ENCODE results near the gene HEXD. TPM values are rescaled to one million over a fixed set of nuclear protein-coding genes. Genes with fewer than 3 reads are reported as not detected.

HEXD gene
- total and polyA plus RNA-seq, 10 of the 15 experiments (the other 5 are each of a cell fraction or from before 2014, with no cell fraction given), result 1.6 to 24.2 (median 7.0) TPM

GRCh38 chr17:82384051-82384729, 34.0 kb upstream of the HEXD start:
- H3K9ac ChIP-seq (ENCODE audit: control insufficient read depth, insufficient read depth, low read length), result no peak overlapping the region
- no peak overlapping the region for H3K4me2 ChIP-seq (ENCODE audit: control insufficient read depth, insufficient read depth)

More at GRCh38 chr17:82384051-82384729, 34.0 kb upstream of the HEXD start:
- ChIA-PET POLR2A (interaction anchor here (0.6 kb wide), 1 partner anchor 21 kb away, joined by 3 read pairs; no protein-coding TSS in a partner anchor), RAD21 (ENCODE audit: unreplicated experiment) (no interaction called here), CTCF (no interaction called here), SMC1A (ENCODE audit: uncharacterized antibody, unreplicated experiment) (no interaction called here)
- no peak overlapping the region for H2AFZ ChIP-seq (ENCODE audit: control insufficient read depth, low read depth, low read length)
- H3K36me3 ChIP-seq (ENCODE audit: control insufficient read depth in 2 of 2, insufficient read depth in 2 of 2, low read length in 1 of 2), result no peaks in the 10 kb centered on the region
- H3K9me3 ChIP-seq (replicated peaks; ENCODE audit: control insufficient read depth, insufficient read depth, low read length), result no peaks in the 10 kb centered on the region
- no peak for DNase-seq (ENCODE audit: low read depth, low spot score)
- TF ChIP-seq ZNF207 (IDR thresholded peaks at IDR 0.05; ENCODE audit: borderline replicate concordance), result no peak
- TF ChIP-seq SUPT20H (IDR thresholded peaks at IDR 0.05; ENCODE audit: borderline replicate concordance, control insufficient read depth, low read depth, low read length), result no peak
- TF ChIP-seq SMAD1 (IDR thresholded peaks at IDR 0.05; ENCODE audit: low read depth, partially characterized antibody), result no peak
- no peak for TF ChIP-seq SMAD5 (IDR thresholded peaks at IDR 0.05; ENCODE audit: low read depth)
- no peak for TF ChIP-seq ZSCAN29 (IDR thresholded peaks at IDR 0.05)
- TF ChIP-seq MXI1 (IDR thresholded peaks at IDR 0.05; ENCODE audit: low read depth, low read length), result no peak
- TF ChIP-seq FOXM1 (IDR thresholded peaks at IDR 0.05; ENCODE audit: low read depth, low read length), result no peak
- TF ChIP-seq HDAC6 (IDR thresholded peaks at IDR 0.05; ENCODE audit: unreplicated experiment), result no peak
- TF ChIP-seq TARDBP (IDR thresholded peaks at IDR 0.05; ENCODE audit: borderline replicate concordance), result no peak
- no peak for TF ChIP-seq HSF1 (IDR thresholded peaks at IDR 0.05; ENCODE audit: low read depth, low read length)
- TF ChIP-seq MTA3 (IDR thresholded peaks at IDR 0.05; ENCODE audit: borderline replicate concordance, low read length), result no peak
- no peak for TF ChIP-seq IRF4 (IDR thresholded peaks at IDR 0.05; ENCODE audit: low read depth, low read length)
- no peak for TF ChIP-seq NFYA (IDR thresholded peaks at IDR 0.05; ENCODE audit: borderline replicate concordance, low read depth, low read length)
- no peak for TF ChIP-seq ASH2L (IDR thresholded peaks at IDR 0.05; ENCODE audit: borderline replicate concordance, low read depth)
- intact Hi-C loops (cut with micrococcal nuclease; ENCODE audit: unreplicated experiment) (no loop called here), in situ Hi-C loops (cut with MboI) (no loop called here)
- no peaks in the 10 kb centered on the region for H3K79me2 ChIP-seq (ENCODE audit: control insufficient read depth, insufficient read depth, low read length)
- H3K27ac ChIP-seq (ENCODE audit: control insufficient read depth, insufficient read depth), result no peak overlapping the region
- BruUV-seq (replicated peaks), result no TSS peak
- H3K27me3 ChIP-seq (replicated peaks in 1 of 2; ENCODE audit: control insufficient read depth in 2 of 2, insufficient read depth in 2 of 2, low read length in 1 of 2), result no peaks in the 10 kb centered on the region
- WGBS (ENCODE audit: insufficient coverage, insufficient replicate concordance, low lambda C conversion rate, missing lambda C conversion rate), result 29% methylated on average over 21 of the region's 22 CpGs
- no peak for FAIRE-seq
- H4K20me1 ChIP-seq (ENCODE audit: control insufficient read depth, insufficient read depth), result no peaks in the 10 kb centered on the region
- H3K4me1 ChIP-seq (ENCODE audit: control insufficient read depth, insufficient read depth, low read length), result no peaks in the 10 kb centered on the region
- ATAC-seq, result no peak
- no peak overlapping the region for H3K4me3 ChIP-seq

Data from GM12878 (cell line).